Left ventricle myocardium inferior (tissue), 1 donor: ENCODE data around the gene KLHL12. TPM values are rescaled to one million over a fixed set of nuclear protein-coding genes. Genes with fewer than 3 reads are reported as not detected.
A peak's percentile ranks its signal among the peaks of the same experiment; 100 is the strongest.

Experiments
- DNase-seq: peaks from one replicate; pipeline ENCODE4 v3.0.0-alpha.2; 2020
- H3K27ac ChIP-seq: fragments of 200-600 bp; replicated peaks from 2 replicates; pipeline ENCODE4 v1.8.0; 2021
- H3K27me3 ChIP-seq: fragments of 200-600 bp; 2 replicates; pipeline ENCODE4 v1.8.0; 2021; ENCODE audit warnings: low read depth
- H3K36me3 ChIP-seq: fragments of 200-600 bp; 2 replicates; pipeline ENCODE4 v1.8.0; 2021
- H3K4me1 ChIP-seq: fragments of 200-600 bp; 2 replicates; pipeline ENCODE4 v1.8.0; 2021
- H3K4me3 ChIP-seq: fragments of 200-600 bp; 2 replicates; pipeline ENCODE4 v1.8.0; 2021; ENCODE audit warnings: mild to moderate bottlenecking, moderate library complexity
- H3K9me3 ChIP-seq: fragments of 200-600 bp; replicated peaks from 2 replicates; pipeline ENCODE4 v1.8.0; 2021
- intact Hi-C: fragments of 100-400 bp; cut with micrococcal nuclease; formaldehyde crosslinking; loops from one replicate; pipeline ENCODE4 v1.11.0; 2022
- total RNA-seq: library from RNA; stranded (reverse); fragmentation: NEBNext Ultra II Directional; extraction: Animal tissue kit (Norgen Biotek cat#: 25700); gene quantifications from one replicate; pipeline ENCODE4 v1.2.1, GENCODE V29; 2021
- TF ChIP-seq, protein P1 (sequence below): fragments of 200-600 bp; IDR thresholded peaks from 2 replicates; pipeline ENCODE4 v1.8.0; 2021; ENCODE audit warnings: antibody characterized with exemption, mild to moderate bottlenecking, borderline replicate concordance
- donor health status: DM: no; HTN: yes; CAD: no; lungs with severe emphysema.

KLHL12 gene
- total RNA-seq, 1 donor from 2014 or later = 22.7 TPM

DNA sequence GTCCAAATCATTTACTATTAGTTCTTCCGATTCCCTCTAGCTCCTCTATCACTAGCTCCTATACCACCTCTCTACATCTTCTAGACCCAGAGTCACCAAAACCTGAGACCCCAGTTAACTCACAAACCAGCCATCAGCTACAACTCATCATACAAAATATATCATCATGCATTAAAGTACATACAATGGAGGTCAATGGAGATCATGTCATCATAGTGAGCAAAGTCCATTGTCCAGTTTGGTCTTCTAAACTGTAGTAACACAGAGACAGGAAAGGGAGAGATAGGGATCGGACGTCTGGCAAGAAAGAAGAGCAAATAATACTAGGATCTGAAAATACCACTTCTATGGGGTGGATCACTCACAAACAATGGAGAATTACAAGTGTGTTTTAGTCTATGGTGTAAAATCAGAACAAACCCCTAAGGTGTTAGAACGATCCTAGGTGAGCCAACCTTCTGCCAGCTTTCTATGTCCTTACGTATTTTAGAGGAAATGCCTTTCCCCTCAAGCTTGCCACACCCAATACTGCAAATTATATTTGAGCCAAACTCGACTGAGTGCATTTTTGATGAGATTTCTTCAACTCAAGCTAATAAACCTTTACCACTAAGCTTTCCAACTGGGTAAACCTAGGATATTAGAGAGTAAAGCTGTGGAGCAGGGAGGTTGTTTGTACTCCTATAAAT, 27.2 kb upstream of the KLHL12 start:
- H3K36me3 ChIP-seq = peaks cover 18% of the 10 kb centered on the region
- TF ChIP-seq, protein P1, sequence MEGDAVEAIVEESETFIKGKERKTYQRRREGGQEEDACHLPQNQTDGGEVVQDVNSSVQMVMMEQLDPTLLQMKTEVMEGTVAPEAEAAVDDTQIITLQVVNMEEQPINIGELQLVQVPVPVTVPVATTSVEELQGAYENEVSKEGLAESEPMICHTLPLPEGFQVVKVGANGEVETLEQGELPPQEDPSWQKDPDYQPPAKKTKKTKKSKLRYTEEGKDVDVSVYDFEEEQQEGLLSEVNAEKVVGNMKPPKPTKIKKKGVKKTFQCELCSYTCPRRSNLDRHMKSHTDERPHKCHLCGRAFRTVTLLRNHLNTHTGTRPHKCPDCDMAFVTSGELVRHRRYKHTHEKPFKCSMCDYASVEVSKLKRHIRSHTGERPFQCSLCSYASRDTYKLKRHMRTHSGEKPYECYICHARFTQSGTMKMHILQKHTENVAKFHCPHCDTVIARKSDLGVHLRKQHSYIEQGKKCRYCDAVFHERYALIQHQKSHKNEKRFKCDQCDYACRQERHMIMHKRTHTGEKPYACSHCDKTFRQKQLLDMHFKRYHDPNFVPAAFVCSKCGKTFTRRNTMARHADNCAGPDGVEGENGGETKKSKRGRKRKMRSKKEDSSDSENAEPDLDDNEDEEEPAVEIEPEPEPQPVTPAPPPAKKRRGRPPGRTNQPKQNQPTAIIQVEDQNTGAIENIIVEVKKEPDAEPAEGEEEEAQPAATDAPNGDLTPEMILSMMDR = no peak
- H3K4me1 ChIP-seq = peaks cover 82% of the 10 kb centered on the region
- H3K27ac ChIP-seq = no peak overlapping the region
- no peak for DNase-seq
- H3K4me3 ChIP-seq = no peak overlapping the region
- no peaks in the 10 kb centered on the region for H3K9me3 ChIP-seq
- H3K27me3 ChIP-seq = no peaks in the 10 kb centered on the region
- intact Hi-C loops = no loop called here

DNA sequence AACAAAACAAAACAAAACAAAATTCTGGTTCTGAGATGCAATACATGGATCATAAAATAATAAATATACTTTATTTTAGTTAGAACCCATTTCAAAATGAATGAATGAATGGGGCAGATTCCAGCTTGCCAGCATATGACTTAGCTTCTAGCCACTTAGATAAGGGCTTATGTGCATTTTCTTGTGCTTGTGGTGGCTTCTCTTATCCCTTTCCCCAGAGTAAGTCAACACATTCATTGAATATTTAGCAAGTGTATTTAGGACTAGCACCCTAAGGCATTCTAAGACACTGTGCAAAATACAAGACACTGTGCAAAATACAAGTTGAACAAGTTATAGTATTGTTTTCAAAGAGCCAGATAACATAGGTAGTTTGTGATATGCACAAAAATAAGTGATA, 26.4 kb upstream of the KLHL12 start:
- TF ChIP-seq, protein P1 = no peak
- H3K9me3 ChIP-seq = no peaks in the 10 kb centered on the region
- no peak for DNase-seq
- peaks cover 74% of the 10 kb centered on the region for H3K4me1 ChIP-seq
- intact Hi-C loops = no loop called here
- H3K36me3 ChIP-seq = peaks cover 26% of the 10 kb centered on the region
- no peaks in the 10 kb centered on the region for H3K27me3 ChIP-seq
- no peak overlapping the region for H3K4me3 ChIP-seq
- H3K27ac ChIP-seq = peak overlapping the region; percentile 32

DNA sequence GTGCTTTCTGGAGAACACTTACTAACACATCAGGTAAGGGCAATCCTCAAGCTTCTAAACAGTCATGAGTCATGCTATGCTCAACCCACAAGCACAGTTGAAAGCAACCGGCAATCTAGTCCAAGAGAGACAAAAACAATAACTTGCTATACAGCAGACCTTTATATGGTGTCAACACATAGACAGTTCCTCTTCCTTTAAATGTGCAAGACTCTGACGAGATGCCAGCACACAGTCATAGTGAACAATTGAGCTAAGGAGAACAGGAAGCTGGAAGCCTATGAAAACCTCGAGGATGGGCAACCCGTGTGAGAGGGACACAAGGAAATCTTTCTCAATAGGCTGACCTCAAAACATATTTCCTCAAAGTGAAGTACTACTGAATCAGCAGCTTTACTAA, 25.8 kb upstream of the KLHL12 start:
- Histone ChIP-seq H3K4me1 (peaks cover 70% of the 10 kb centered on the region), H3K36me3 (peaks cover 32% of the 10 kb centered on the region), H3K27me3 (no peaks in the 10 kb centered on the region), H3K27ac (peak overlapping the region; percentile 40), H3K9me3 (no peaks in the 10 kb centered on the region), H3K4me3 (no peak overlapping the region)
- intact Hi-C loops = no loop called here
- DNase-seq = no peak
- TF ChIP-seq, protein P1 = no peak

DNA sequence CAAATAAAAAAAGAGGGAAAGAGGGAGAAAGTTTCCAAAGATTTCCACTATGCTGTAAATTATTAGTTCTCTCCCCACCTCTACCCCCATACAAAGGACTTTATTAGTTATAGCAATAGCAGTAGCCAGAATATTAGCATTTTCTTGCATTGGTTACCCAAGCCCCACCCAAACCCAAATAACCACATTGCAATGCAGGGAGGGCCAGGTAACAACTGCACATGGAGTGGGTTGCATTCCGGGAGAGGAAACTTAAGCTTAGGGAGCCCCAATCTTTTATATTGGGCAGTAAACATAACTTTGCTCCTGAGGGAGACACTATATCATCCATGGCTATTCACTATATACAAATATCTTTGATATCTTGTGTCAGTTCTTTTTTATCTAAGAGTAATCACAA, 25.1 kb upstream of the KLHL12 start:
- Histone ChIP-seq H3K36me3 (peaks cover 39% of the 10 kb centered on the region), H3K27ac (peak overlapping the region; percentile 40), H3K4me3 (no peak overlapping the region), H3K27me3 (no peaks in the 10 kb centered on the region), H3K4me1 (peaks cover 63% of the 10 kb centered on the region), H3K9me3 (no peaks in the 10 kb centered on the region)
- TF ChIP-seq, protein P1 = no peak
- intact Hi-C loops = no loop called here
- no peak for DNase-seq

DNA sequence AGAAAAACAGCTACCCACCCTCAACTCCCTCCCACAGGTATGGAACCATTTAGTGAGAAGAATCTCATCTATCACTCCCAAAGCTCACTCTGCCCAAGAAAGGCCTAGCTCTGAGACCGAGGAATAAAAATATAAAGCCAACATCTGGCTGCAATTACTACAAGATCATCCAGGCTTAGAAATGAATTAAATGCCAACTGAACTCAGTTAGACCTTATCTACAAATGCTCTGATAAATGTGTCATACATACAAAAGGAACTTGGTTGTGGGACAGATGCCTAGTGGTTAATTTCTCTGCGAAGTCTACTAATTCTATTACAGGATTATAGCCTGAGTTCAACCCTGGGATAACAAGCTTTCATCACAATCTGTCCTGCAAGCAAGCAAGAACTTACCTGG, 24.4 kb upstream of the KLHL12 start:
- intact Hi-C loops = no loop called here
- TF ChIP-seq, protein P1 = no peak
- H3K36me3 ChIP-seq = peaks cover 46% of the 10 kb centered on the region
- H3K4me1 ChIP-seq = peaks cover 56% of the 10 kb centered on the region
- H3K27ac ChIP-seq = no peak overlapping the region
- no peak for DNase-seq
- H3K4me3 ChIP-seq = no peak overlapping the region
- no peaks in the 10 kb centered on the region for H3K27me3 ChIP-seq
- no peaks in the 10 kb centered on the region for H3K9me3 ChIP-seq
